Ishikawa (cell line): Measurements from ENCODE around the gene LCNL1.

ENCODE experiments used
- EP300 ChIP-seq: IDR thresholded peaks from 2 replicates; pipeline ENCODE4 v1.6.1; 2012; ENCODE audit warnings: borderline replicate concordance
- REST ChIP-seq: IDR thresholded peaks from 2 replicates; pipeline ENCODE4 v1.6.1; 2012; ENCODE audit warnings: low read depth, mild to moderate bottlenecking

- TF ChIP-seq EP300 (no peak), REST (no peak)
Measured at GRCh38 chr9:137028263-137029057, 45.7 kb downstream of the LCNL1 start.
